HEK293 (cell line): ENCODE data around the gene ROR2.

Experiments used
- CTCF ChIA-PET: fragments of 350-600 bp; formaldehyde crosslinking; extraction: SDS; loops from one replicate; lab custom pipeline; 2021; ENCODE audit warnings: antibody characterized with exemption; lab: Yijun Ruan, JAX
- POLR2A ChIA-PET: fragments of 300-600 bp; formaldehyde crosslinking; extraction: SDS; loops from one replicate; lab custom pipeline; 2020; ENCODE audit warnings: antibody characterized with exemption, inconsistent platforms; lab: Yijun Ruan, JAX
- H3K27ac ChIP-seq: fragments of 200-500 bp; sonication (Bioruptor generic); 2 replicates; pipeline ENCODE4 v1.5.1; 2014; ENCODE audit warnings: low read depth, low read length, control low read depth, inconsistent platforms; ENCODE audit errors: extremely low read depth
- H3K36me3 ChIP-seq, 2 experiments: fragments of 200-500 bp in 1 of 2; sonication (Bioruptor generic) in 1 of 2; 1 replicate in 1 of 2; 2 replicates in 1 of 2; pipeline ENCODE4 v1.5.1; 2014 to 2017; ENCODE audit warnings: inconsistent platforms in 2 of 2, low read length in 2 of 2; ENCODE audit not compliant: control insufficient read depth in 2 of 2, insufficient read depth in 1 of 2
- H3K4me1 ChIP-seq: fragments of 200-500 bp; sonication (Bioruptor generic); 2 replicates; pipeline ENCODE4 v1.5.1; 2014; ENCODE audit warnings: mild to moderate bottlenecking, low read length, inconsistent platforms; ENCODE audit not compliant: control insufficient read depth, insufficient read depth
- H3K4me3 ChIP-seq: 2 replicates; pipeline ENCODE4 v1.5.1; 2011; ENCODE audit warnings: low read depth, mild to moderate bottlenecking, control low read depth, low read length, moderate library complexity
- H3K9me3 ChIP-seq: fragments of 200-500 bp; sonication (Bioruptor generic); 2 replicates; pipeline ENCODE4 v1.5.1; 2014; ENCODE audit warnings: low read depth, low read length, inconsistent platforms; ENCODE audit not compliant: control insufficient read depth, insufficient read depth
- KLF1 ChIP-seq: fragments of 450-650 bp; formaldehyde crosslinking; IDR thresholded peaks from 2 replicates; pipeline ENCODE4 v1.5.1; 2016; ENCODE audit warnings: missing biosample characterization, missing genetic modification characterization
- ZBTB20 ChIP-seq: fragments of 450-650 bp; formaldehyde crosslinking; IDR thresholded peaks from 2 replicates; pipeline ENCODE4 v1.5.1; 2016; ENCODE audit warnings: missing biosample characterization, missing genetic modification characterization
- ZIC2 ChIP-seq: fragments of 450-650 bp; formaldehyde crosslinking; IDR thresholded peaks from 2 replicates; pipeline ENCODE4 v1.5.1; 2016; ENCODE audit warnings: missing biosample characterization, missing genetic modification characterization
- ZNF24 ChIP-seq: fragments of 450-650 bp; formaldehyde crosslinking; IDR thresholded peaks from 2 replicates; pipeline ENCODE4 v1.5.1; 2016; ENCODE audit warnings: missing biosample characterization, missing genetic modification characterization
- ZNF302 ChIP-seq: fragments of 450-650 bp; formaldehyde crosslinking; IDR thresholded peaks from 2 replicates; pipeline ENCODE4 v1.5.1; 2016; ENCODE audit warnings: missing biosample characterization, missing genetic modification characterization, low read depth
- ZNF433 ChIP-seq: fragments of 450-650 bp; formaldehyde crosslinking; IDR thresholded peaks from 2 replicates; pipeline ENCODE4 v1.5.1; 2016; ENCODE audit warnings: missing biosample characterization, missing genetic modification characterization, low read depth
- ZNF677 ChIP-seq: fragments of 450-650 bp; IDR thresholded peaks from 2 replicates; pipeline ENCODE4 v1.5.0; 2018; ENCODE audit warnings: missing biosample characterization, mild to moderate bottlenecking, missing genetic modification characterization, moderate library complexity
- ZNF785 ChIP-seq: fragments of 450-650 bp; formaldehyde crosslinking; IDR thresholded peaks from 2 replicates; pipeline ENCODE4 v1.5.1; 2016; ENCODE audit warnings: missing biosample characterization, missing genetic modification characterization
- ZSCAN23 ChIP-seq: fragments of 450-650 bp; formaldehyde crosslinking; IDR thresholded peaks from 2 replicates; pipeline ENCODE4 v1.5.1; 2016; ENCODE audit warnings: missing biosample characterization, missing genetic modification characterization
- TF ChIP-seq, protein P1 (sequence below): fragments of 450-650 bp; formaldehyde crosslinking; IDR thresholded peaks from 2 replicates; pipeline ENCODE4 v1.5.1; 2016; ENCODE audit warnings: missing biosample characterization, missing genetic modification characterization, borderline replicate concordance
- TF ChIP-seq, protein P2 (sequence below): fragments of 450-650 bp; formaldehyde crosslinking; IDR thresholded peaks from 2 replicates; pipeline ENCODE4 v1.5.1; 2016; ENCODE audit warnings: missing biosample characterization, missing genetic modification characterization
- TF ChIP-seq, protein P3 (sequence below): fragments of 450-650 bp; formaldehyde crosslinking; IDR thresholded peaks from 2 replicates; pipeline ENCODE4 v1.5.1; 2016; ENCODE audit warnings: missing biosample characterization, missing genetic modification characterization
- TF ChIP-seq, protein P4 (sequence below): fragments of 450-650 bp; formaldehyde crosslinking; IDR thresholded peaks from 2 replicates; pipeline ENCODE4 v1.5.1; 2016; ENCODE audit warnings: missing biosample characterization, missing genetic modification characterization
- TF ChIP-seq, protein P5 (sequence below): fragments of 450-650 bp; formaldehyde crosslinking; IDR thresholded peaks from 2 replicates; pipeline ENCODE4 v1.5.1; 2017; ENCODE audit warnings: missing biosample characterization, missing genetic modification characterization
- TF ChIP-seq, protein P6 (sequence below): fragments of 450-650 bp; formaldehyde crosslinking; IDR thresholded peaks from 2 replicates; pipeline ENCODE4 v1.5.1; 2017; ENCODE audit warnings: missing biosample characterization, missing genetic modification characterization

ROR2 gene

DNA sequence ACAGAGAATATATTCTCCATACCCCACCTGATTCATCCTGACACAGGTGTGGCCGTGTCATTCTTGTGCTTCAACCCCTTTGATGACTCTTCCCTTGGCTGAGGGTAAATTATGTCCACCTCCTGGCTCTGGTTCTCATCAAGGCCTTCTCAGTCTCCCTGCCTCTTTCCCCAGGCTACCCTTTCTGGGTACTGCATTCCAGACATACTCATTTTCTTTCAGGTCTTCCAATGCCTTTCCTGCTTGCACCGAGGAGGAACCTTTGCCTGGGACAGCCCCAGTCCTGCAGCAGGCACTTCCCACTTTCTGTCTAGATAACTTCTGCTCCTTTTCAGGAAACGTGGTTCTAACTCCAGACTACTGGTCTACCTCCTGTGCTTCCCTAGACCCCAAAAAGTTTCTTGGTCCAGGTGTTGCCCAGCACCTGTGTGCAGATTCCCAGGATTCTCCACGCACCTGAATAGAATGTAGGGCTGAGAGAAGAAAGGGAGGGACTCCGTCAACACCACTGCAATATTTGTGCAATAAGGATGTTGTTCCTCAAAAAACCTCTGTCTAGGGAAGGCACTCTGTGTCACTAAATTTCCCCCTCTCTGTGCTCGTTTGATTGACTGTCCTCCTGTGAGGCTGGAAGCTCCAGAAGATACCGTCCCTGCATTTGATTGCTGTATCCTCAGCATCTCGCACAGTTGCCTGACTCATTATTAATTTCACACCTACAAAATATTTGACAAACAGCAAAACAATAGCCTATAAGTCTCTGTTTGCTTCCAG, 271.0 kb downstream of the ROR2 start:
- Histone ChIP-seq H3K4me3 (no peak overlapping the region), H3K36me3 (no peaks in the 10 kb centered on the region), H3K4me1 (0 out of 2 replicates have a peak, but pooled peaks cover 2% of the 10 kb centered on the region), H3K27ac (no peak overlapping the region), H3K9me3 (no peaks in the 10 kb centered on the region)
- ChIA-PET CTCF (interaction anchor here (0.8 to 1.4 kb wide), 2 partner anchors 18 to 764 kb away, joined by 3 to 9 read pairs; no protein-coding TSS in a partner anchor), POLR2A (no interaction called here)
- TF ChIP-seq ZSCAN23 (tag by site-specific recombination) (no peak), ZIC2 (tag by site-specific recombination) (no peak), ZNF24 (tag by site-specific recombination) (no peak)

DNA sequence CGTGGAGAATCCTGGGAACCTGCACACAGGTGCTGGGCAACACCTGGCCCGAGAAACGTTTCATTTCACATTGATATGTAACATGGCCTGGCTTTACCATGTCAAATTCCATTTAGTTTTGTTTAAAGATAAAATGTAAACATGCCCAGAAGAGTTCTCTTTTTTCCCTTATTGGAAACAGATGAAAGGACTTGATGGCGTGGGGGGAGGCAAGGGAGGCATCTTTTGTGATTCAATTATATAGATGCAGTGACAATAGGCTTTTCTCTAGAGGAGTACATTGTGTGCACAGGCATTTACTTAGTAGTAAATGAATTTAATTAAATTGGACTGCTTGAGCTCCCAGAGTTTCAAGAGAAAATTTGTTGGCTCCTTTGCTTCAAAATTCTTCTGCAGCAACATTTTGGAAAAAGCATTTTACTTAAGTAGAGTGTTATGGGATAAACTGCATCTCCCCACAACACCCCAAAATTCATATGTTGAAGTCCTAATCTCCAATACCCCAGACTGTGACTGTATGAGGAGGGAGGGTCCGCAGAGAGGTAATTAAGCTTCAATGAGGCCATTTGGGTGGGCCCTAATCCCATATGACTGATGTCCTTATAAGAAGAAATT, 272.1 kb downstream of the ROR2 start:
- Histone ChIP-seq H3K4me3 (no peak overlapping the region), H3K27ac (no peak overlapping the region), H3K9me3 (no peaks in the 10 kb centered on the region), H3K4me1 (0 out of 2 replicates have a peak, but pooled peaks cover 2% of the 10 kb centered on the region), H3K36me3 (no peaks in the 10 kb centered on the region)
- ChIA-PET POLR2A (no interaction called here), CTCF (interaction anchor here (0.6 to 0.7 kb wide), 2 partner anchors 385 to 1544 kb away, joined by 3 read pairs; no protein-coding TSS in a partner anchor)
- no peak for TF ChIP-seq ZNF785
- TF ChIP-seq, protein P1, sequence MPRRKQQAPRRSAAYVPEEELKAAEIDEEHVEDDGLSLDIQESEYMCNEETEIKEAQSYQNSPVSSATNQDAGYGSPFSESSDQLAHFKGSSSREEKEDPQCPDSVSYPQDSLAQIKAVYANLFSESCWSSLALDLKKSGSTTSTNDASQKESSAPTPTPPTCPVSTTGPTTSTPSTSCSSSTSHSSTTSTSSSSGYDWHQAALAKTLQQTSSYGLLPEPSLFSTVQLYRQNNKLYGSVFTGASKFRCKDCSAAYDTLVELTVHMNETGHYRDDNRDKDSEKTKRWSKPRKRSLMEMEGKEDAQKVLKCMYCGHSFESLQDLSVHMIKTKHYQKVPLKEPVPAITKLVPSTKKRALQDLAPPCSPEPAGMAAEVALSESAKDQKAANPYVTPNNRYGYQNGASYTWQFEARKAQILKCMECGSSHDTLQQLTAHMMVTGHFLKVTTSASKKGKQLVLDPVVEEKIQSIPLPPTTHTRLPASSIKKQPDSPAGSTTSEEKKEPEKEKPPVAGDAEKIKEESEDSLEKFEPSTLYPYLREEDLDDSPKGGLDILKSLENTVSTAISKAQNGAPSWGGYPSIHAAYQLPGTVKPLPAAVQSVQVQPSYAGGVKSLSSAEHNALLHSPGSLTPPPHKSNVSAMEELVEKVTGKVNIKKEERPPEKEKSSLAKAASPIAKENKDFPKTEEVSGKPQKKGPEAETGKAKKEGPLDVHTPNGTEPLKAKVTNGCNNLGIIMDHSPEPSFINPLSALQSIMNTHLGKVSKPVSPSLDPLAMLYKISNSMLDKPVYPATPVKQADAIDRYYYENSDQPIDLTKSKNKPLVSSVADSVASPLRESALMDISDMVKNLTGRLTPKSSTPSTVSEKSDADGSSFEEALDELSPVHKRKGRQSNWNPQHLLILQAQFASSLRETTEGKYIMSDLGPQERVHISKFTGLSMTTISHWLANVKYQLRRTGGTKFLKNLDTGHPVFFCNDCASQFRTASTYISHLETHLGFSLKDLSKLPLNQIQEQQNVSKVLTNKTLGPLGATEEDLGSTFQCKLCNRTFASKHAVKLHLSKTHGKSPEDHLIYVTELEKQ = no peak
- TF ChIP-seq KLF1 (tag by site-specific recombination) = no peak
- no peak for TF ChIP-seq ZBTB20 (tag by site-specific recombination)
- no peak for TF ChIP-seq ZNF433 (tag by site-specific recombination)
- TF ChIP-seq, protein P2, sequence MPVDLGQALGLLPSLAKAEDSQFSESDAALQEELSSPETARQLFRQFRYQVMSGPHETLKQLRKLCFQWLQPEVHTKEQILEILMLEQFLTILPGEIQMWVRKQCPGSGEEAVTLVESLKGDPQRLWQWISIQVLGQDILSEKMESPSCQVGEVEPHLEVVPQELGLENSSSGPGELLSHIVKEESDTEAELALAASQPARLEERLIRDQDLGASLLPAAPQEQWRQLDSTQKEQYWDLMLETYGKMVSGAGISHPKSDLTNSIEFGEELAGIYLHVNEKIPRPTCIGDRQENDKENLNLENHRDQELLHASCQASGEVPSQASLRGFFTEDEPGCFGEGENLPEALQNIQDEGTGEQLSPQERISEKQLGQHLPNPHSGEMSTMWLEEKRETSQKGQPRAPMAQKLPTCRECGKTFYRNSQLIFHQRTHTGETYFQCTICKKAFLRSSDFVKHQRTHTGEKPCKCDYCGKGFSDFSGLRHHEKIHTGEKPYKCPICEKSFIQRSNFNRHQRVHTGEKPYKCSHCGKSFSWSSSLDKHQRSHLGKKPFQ (tag by site-specific recombination) = no peak
- TF ChIP-seq, protein P3, sequence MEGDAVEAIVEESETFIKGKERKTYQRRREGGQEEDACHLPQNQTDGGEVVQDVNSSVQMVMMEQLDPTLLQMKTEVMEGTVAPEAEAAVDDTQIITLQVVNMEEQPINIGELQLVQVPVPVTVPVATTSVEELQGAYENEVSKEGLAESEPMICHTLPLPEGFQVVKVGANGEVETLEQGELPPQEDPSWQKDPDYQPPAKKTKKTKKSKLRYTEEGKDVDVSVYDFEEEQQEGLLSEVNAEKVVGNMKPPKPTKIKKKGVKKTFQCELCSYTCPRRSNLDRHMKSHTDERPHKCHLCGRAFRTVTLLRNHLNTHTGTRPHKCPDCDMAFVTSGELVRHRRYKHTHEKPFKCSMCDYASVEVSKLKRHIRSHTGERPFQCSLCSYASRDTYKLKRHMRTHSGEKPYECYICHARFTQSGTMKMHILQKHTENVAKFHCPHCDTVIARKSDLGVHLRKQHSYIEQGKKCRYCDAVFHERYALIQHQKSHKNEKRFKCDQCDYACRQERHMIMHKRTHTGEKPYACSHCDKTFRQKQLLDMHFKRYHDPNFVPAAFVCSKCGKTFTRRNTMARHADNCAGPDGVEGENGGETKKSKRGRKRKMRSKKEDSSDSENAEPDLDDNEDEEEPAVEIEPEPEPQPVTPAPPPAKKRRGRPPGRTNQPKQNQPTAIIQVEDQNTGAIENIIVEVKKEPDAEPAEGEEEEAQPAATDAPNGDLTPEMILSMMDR = no peak
- TF ChIP-seq, protein P4, sequence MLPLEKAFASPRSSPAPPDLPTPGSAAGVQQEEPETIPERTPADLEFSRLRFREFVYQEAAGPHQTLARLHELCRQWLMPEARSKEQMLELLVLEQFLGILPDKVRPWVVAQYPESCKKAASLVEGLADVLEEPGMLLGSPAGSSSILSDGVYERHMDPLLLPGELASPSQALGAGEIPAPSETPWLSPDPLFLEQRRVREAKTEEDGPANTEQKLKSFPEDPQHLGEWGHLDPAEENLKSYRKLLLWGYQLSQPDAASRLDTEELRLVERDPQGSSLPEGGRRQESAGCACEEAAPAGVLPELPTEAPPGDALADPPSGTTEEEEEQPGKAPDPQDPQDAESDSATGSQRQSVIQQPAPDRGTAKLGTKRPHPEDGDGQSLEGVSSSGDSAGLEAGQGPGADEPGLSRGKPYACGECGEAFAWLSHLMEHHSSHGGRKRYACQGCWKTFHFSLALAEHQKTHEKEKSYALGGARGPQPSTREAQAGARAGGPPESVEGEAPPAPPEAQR = no peak
- no peak for TF ChIP-seq ZNF302 (tag by site-specific recombination)
- no peak for TF ChIP-seq ZNF677 (tag by site-specific recombination)
- TF ChIP-seq, protein P5, sequence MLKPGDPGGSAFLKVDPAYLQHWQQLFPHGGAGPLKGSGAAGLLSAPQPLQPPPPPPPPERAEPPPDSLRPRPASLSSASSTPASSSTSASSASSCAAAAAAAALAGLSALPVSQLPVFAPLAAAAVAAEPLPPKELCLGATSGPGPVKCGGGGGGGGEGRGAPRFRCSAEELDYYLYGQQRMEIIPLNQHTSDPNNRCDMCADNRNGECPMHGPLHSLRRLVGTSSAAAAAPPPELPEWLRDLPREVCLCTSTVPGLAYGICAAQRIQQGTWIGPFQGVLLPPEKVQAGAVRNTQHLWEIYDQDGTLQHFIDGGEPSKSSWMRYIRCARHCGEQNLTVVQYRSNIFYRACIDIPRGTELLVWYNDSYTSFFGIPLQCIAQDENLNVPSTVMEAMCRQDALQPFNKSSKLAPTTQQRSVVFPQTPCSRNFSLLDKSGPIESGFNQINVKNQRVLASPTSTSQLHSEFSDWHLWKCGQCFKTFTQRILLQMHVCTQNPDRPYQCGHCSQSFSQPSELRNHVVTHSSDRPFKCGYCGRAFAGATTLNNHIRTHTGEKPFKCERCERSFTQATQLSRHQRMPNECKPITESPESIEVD (tag by site-specific recombination) = no peak
- TF ChIP-seq, protein P6, sequence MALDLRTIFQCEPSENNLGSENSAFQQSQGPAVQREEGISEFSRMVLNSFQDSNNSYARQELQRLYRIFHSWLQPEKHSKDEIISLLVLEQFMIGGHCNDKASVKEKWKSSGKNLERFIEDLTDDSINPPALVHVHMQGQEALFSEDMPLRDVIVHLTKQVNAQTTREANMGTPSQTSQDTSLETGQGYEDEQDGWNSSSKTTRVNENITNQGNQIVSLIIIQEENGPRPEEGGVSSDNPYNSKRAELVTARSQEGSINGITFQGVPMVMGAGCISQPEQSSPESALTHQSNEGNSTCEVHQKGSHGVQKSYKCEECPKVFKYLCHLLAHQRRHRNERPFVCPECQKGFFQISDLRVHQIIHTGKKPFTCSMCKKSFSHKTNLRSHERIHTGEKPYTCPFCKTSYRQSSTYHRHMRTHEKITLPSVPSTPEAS (tag by site-specific recombination) = no peak
